PC-3 (cell line): ENCODE data around the gene SLAMF1.

Experiments
- CTCF ChIP-seq: fragments of 300-600 bp; sonication (generic); conservative IDR thresholded peaks from 2 replicates; pipeline ENCODE4 v1.5.1; 2017; ENCODE audit warnings: antibody characterized with exemption, low read depth, mild to moderate bottlenecking, low read length
- EZH2 ChIP-seq: fragments of 300-600 bp; sonication (generic); IDR thresholded peaks from one replicate; pipeline ENCODE4 v1.6.1; 2017; ENCODE audit warnings: antibody characterized with exemption, mild to moderate bottlenecking, low read length; ENCODE audit not compliant: unreplicated experiment
- EZH2phosphoT487 ChIP-seq: fragments of 300-600 bp; sonication (generic); IDR thresholded peaks from 2 replicates; pipeline ENCODE4 v1.6.1; 2018; ENCODE audit warnings: mild to moderate bottlenecking, antibody characterized with exemption, low read length, borderline replicate concordance

- TF ChIP-seq CTCF (no peak), EZH2phosphoT487 (no peak), EZH2 (no peak)
These were observed 10.5 kb upstream of the SLAMF1 start for GRCh38 chr1:160657250-160657781.
